ENCODE data around the gene TBC1D22A. TPM values are rescaled to one million over a fixed set of nuclear protein-coding genes. Genes with fewer than 3 reads are reported as not detected.
A peak's percentile ranks its signal among the peaks of the same experiment; 100 is the strongest.

TBC1D22A gene
- polyA plus RNA-seq, 1 donor, result 19.0 TPM

DNA sequence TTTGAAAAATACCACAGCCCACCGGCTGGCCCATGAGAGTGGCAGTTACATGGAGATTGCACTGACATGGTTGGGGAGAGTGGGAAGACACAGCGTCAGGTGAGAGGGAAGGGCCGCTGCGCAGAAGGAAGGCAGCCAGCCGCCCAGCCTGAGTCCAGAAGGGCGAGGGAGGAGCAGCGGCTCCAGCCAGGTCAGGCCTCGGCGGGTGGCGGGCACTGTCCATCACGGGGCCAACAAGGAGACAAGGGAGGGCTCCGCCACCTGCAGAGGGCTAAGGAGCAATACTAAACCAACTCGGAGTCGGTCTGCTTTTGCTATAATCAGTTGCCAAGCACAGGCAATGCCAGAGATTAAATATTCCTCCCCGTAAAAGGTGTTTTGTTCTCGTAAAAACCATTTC lies 384.5 kb downstream of the TBC1D22A start:
- DNase-seq, result no peak

DNA sequence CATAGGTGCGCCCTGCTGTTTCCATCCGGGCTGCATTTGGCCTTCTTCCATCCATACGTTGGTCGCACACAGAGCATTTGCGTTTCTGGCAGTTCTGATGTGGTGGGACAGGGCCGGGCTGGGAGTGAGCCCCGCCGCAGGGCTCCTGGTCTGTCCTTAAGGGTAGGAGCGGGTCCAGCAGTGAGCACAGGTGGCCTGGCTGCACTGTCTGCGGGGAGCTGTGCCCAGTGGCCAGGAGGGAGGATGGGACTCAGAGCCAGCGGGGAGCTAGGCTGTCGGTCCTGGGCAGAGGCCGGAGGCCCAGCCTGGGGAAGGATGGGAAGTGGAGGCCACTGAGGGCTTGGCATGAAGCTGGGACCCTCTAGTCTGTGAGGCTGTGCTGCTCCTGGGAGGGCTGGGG lies 385.1 kb downstream of the TBC1D22A start:
- DNase-seq, result no peak

DNA sequence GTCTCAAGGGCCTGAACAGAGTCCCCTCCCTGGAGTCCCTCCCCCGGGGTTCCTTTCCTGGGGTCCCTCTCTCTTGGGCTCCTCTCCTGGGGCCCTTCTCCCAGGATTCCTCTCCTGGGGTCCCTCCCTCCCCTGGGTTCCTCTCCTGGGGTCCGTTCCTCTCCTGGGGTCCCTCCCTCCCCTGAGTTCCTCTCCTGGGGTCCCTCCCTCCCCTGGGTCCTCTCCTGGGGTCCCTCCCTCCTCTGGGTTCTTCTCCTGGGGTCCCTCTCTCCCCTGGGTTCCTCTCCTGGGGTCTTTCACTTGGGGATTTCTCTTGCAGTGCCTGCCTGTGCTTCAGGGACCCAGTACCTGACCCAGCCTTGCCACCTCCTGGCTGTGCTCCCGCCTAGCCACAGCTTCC lies 386.1 kb downstream of the TBC1D22A start:
- no peak for DNase-seq

DNA sequence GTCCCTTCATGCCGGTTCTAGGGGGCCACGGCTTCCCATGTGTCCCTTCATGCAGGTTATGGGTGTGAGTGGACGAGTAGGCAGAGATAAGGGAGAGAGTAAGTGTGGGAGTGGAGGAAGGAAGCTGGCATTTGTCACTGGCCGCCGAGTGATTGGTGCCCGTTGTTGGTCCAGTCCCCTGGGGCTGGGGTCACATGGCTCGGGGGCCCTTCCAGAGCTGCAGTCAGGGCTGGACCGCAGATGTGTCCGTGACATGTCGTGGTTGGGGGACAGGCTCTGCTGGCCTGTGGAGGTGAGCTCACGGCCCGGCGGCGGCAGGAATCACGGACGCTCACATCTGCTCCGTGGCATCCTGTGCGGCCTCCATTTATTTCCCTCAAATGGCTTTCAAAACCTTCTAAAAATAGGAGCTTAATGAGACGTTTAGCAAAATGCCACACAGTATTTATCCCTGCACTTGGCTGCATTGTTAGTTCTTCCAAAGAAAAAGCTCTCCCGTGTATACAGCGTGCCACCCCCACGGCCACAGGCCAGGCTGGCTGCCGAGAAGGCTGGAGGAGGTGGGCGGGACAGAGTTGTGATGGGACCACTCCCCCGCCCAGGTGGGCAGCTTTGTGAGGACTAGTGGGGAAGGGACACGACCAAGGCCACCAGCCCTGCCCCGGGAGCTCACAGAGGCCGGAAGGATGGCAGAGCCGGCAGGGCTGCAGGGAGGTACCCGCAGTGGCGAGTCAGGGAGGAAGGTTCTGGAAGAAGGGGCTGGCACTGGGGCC lies 386.7 kb downstream of the TBC1D22A start:
- DNase-seq, result no peak

DNA sequence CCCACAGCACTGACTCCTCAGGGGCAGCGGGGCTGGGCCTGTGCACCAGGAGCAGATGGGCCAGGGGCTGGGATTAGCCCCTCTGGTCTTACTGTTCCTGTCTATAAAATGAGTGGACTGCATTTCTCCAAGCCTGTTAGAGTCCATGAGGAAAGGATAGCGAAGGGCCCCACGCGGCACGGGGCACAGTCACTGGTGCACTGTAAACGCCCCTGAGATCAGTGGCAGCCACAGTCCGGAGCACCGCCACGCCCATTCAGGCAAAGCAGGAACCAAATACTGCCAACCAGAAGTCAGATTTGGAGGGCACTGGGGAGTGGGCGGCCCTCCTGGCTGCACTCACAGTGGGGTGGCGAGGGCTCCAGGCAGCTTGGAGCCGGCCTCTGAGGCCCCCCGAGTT lies 387.5 kb downstream of the TBC1D22A start:
- DNase-seq, result no peak

DNA sequence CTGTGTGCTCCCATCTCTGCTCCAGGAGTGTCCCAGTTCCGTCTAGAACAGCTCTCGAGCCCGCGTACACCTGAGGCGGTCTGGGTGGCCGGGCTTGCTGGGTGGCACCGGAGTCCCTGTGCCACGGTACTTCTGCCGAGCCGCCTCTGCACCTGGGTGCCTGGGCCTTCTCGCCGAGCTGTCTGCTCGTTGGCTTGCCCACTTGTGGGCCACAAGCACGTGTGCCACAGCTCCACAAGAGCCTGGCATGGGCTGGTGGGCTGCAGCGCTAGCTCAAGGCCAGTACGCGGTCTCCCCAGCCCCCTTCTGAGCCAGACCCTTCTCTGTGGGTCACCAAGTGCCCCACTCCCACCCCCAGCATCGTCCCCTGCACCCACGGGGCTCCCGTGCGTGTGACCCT lies 388.0 kb downstream of the TBC1D22A start:
- no peak for DNase-seq

DNA sequence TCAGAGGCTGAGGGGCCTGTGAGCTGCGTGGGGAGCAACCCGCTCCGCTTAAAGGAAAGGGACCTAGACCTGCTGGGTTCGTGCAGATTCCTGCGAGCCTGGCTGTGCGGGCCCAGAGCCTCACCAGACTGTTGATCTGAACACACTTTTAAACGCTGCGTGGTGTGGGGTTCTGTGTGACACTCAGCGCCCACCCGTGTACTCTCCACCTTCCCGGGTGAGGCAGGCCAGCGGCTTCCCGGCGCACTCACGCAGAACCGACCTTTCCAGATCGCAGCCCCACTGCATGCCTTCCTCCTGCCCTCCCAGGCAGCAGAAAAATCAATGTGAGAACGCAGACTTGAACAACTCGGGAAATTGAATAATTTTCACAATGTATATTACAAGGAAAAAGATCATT lies 388.6 kb downstream of the TBC1D22A start:
- DNase-seq, result no peak

DNA sequence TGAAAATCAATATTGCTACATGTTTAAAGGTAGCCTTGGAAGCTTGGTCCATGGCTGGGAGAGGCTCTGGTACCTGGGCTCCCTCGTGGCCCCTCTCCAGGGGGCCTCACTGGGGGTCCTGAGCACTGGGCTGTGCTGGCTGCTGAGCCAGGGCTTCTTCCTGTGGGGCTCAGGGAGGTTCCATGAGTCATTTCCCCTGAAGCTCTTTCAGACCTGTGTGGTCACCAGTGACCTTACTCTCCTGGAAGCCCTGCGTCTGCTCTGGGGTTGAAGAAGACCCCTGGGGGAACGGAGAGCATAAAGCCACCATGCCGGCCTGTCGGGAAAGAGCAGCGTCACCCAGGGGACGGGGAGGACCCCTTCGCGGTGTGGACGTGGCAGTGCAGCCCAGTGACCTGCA lies 389.0 kb downstream of the TBC1D22A start:
- no peak for DNase-seq

DNA sequence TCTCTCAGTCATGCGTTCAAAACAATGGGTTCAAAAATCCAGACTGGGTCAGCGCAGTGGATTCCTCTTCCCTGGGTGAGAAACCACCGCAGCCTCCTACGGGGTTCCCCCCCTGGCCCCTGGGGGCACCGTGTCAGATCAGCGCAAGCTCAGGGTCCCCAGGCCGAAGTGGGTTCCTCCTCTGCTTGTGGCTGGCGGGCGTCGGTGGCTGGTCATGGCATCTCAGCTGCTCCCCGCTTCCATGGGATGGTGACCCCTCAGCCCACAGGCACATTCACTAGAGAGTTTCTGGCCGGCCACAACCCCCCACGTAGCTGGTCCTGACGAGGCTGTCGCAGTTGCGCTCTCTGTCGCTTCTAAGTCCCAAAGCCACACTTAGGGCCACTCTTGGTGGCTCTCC lies 389.8 kb downstream of the TBC1D22A start:
- DNase-seq, result no peak

DNA sequence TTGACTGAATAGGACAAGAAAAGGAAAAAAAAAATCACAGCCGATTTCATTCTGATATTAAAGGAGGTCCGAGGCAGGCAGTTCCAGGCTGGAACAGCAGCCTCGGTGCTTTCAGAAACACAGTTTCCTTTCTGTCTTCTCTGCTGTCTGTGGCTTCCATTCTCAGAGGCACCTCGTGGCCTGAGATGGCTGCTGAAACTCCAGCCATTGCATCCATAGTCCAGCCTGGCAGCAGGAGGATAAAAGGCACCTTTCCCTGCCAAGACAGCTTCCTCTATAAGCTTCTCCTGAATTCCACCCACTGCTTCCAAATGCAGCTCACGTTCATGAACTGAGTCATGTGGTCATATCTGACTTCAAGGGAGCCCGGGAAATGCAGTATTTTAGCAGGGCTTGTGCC lies 390.5 kb downstream of the TBC1D22A start:
- DNase-seq, result no peak

DNA sequence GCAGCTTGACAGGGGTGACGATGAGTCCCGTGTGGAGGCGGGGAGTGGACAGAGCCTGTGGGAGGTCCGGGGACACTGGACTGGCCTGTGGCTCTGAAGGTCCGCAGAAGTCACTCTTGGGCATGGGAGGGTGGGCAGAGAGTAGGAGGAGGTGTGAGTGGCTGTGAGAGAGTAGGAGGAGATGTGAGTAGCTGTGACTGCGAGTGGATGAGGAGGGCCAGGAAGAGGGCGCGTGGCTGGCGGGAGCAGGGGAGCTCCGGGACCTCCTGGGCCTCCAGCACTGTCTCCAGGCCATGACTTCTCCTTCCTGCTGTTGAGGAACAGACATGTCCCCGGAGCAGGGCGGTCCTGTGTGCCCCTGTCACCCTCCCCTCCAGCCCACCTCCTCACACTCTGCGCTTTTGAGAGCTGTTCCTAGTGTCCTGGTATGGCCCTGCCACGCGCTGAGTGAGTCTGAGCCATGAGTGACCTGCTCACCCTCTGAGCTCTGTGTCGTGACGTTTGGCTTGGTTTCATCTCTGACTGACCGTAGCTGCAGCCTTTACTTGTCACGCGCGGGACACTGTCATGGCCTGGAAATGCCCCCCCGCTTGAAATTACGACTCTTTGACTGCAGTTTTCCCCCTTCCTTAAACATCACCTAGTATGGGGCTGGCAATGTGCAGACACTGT lies 391.5 kb downstream of the TBC1D22A start:
- no peak for DNase-seq

DNA sequence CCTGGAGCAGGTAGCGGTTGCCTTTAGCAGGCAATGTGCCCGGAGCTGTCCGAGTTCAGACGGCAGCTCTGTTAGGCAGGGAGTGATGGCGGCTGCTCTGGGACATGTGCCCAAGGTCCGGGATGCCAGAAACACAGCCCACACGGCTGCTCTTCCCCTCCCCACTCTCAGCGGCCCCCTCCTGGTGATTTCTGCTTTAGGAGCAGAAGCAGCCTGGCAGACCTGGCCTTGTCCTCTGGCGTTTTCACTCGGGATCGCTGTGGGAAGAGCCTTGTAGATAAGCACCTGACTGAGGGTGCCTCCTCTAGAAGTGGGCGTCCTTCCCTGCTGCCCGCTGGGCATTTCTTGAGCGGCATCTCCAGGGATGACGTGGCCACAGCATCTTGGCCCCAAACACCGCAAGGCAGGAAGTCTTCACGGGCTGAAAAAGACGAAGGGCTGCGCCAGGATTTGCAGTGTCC lies 392.2 kb downstream of the TBC1D22A start:
- DNase-seq, result peak; percentile 55

DNA sequence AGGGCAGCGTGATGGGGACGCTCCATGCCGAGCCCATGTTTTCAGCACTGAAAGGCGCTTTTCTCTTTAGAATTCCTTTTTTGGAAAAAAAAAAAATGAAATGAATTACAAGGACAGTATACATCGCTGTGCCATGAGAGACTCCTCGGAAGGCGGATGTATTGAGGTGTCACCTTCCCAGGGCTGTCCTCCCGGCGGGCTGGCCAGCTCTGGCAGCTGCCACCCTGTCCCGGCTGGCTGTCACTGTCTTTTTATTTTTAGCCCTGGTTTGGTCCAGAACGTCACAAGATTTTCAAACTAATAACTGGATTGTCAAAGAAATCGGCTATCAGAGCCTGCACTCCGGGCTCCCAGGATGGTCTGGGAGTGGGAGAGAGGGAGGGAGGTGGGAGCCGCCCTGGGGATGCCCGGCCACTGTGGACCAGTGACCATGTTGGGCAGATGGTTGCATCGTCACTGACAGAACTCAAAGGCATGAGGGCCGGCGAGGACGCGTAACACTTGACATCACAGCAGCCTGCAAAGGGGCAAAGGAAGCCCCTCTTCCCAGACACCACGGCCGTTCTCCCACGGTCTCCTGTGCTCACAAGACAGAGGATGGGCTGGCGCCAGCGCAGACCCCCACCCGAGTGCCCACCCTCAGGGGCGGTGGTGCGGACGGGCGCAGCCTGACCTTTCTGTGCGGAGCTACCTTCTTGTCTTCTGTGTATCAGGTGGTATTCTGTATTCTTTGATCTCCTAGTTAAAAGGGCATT lies 392.9 kb downstream of the TBC1D22A start:
- no peak for DNase-seq

DNA sequence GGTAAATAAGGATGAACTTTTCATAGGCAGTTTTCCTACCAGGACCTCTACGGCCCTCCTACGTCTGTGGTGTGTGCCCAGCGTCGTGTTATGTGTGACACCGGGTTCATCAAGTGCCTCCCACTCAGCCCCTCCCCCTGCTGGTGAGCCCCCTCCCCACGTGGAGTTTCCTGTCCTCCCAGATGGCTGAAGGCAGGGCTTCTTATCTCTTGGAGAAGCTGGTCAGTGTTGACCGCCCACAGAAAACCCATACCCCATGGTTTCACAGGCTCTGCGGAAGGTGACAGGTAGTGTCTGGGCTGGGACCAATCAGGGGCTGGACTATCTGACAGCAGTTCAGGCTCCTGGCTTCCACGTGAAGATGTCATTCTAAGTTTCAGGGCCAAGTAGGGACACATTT lies 393.5 kb downstream of the TBC1D22A start:
- DNase-seq, result no peak

DNA sequence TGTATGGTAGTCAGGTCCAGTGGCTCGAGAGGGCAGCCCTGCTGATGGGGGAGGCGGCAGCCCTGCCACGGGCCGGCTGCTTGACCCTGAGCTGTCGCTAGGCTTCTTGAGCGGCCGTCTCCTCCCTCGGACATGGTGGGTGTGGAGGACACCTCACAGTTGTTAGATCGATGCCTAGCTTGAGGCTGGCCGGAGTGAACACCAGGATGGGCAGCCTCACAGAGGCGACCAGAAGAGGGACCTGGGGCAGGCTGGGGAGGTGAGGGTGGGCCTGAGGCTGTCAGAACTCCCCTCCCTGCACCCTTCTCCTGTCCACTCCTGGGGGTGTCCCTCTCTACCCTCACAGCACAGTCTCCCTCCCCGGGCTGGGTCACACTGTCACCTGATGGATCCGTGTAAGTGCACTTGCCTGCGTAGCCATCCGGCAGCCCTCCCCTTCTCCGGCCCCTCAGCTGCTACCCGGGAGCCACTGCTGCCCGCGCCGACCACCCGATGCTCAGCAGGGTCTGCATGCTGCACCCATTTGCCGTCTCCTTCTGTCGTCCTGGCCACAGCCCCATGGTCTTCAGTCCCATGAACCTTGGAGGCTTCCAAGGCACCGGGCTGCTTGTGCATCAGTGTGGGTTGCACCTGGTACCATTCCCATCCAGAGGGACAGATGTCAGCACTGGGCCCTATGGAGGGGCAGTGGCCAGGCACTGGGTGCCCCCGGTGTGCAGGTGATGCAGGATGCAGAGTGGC lies 394.1 kb downstream of the TBC1D22A start:
- DNase-seq, result no peak

DNA sequence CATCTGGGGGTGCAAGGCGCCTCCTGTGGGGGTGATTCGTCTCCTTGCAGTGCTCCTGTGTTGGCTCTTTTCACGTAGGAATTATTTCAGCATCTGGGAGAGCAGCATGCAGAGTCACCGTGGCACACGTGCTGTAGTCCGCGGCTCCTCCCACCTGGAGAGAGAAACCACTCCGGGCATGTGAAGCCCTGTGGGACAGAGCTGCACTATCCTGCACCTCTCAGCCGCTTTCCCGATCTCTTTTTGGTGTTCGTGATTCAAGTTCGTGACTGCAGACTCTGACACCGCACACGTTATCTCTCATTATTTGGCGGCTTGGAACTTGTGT lies 394.6 kb downstream of the TBC1D22A start:
- DNase-seq, result no peak

DNA sequence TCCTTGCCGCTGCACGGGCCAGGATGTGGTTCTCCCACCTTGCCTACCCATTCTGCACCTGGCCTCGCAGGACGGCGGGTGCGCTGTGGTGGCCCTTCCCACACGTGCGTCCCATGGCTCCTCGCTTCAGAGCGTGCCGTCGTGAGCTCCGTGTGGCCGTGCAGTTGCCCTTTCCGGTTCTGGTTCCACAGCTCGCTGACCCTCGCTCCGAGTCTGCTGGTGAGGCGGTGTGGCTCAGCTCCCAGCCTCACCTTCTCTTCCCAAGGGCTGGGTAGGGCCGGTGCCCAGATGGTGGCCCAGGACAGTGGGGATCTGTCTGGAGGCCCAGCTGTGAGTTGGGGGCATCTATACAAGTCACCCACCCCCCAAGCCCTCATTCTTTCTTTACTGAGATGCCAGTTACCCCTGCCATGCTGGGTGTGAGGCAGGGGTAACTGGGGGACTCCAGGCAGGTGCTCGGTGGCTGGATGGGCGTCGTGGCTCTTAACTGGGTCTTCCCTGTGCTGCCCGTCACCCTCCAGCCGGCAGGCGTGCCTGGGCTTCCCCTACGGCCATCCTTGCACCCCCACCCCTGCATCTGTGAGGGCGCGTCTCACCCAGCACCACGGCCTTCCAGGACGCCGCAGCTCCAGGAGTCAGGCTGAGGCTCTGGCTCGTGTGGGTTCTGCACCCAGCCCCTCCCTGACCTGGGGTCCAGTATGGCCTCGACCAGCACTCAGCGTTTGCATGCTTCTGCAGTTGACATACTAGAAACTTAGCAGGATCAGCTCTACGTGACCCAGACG lies 395.2 kb downstream of the TBC1D22A start:
- no peak for DNase-seq

DNA sequence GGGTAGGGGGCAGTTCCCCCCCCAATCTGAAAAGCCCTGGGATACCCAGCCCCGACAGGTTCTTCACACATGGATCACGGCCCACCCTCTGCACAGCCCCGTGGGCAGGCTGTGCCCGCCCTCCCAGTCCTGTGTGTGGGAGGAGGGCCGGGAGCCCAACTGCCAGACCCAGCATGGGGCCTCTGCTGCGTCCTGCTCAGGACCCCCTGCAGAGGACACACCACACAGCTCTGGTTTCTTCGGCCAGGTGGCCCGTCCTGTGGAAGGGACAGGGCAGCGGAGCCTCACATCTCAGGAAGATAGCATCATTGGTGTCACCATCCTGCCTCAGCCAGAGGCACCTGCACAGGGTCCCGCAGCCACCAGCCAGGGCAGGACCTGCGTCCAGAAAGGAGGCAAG lies 396.0 kb downstream of the TBC1D22A start:
- DNase-seq, result no peak

DNA sequence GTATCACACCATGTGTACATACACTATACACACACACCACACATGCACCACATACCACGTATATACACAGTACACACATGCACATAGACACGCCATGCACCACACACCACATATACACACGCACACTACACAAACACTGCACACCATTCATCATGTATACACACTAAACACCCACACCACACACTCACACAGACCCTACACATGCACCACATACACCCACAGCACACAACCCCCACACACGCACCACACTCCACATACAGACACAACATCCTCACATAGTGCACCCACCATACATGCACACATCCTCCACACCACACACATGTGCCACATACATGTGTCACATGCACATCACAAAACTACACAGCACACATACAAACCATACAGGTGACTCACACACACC lies 397.1 kb downstream of the TBC1D22A start:
- DNase-seq, result no peak

DNA sequence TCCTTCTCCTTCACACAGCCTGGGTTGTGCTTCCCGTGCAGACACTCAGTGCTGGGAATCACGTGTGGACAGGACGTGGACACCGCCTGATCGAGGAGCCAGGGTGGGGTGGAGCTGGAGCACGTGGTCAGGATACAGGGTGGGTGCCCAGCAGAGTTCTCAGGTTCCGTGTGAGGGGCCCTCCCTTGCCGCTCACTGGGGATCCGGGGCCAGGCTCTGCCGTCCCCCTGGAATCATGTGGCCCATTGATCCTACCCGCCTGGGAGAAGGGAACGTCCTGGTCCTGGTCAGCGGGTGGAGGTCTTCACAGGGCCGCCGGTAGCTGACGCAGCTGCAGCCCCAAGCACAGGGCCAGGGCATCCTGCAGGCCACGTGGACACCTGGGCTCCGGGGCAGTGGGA lies 397.7 kb downstream of the TBC1D22A start:
- no peak for DNase-seq

DNA sequence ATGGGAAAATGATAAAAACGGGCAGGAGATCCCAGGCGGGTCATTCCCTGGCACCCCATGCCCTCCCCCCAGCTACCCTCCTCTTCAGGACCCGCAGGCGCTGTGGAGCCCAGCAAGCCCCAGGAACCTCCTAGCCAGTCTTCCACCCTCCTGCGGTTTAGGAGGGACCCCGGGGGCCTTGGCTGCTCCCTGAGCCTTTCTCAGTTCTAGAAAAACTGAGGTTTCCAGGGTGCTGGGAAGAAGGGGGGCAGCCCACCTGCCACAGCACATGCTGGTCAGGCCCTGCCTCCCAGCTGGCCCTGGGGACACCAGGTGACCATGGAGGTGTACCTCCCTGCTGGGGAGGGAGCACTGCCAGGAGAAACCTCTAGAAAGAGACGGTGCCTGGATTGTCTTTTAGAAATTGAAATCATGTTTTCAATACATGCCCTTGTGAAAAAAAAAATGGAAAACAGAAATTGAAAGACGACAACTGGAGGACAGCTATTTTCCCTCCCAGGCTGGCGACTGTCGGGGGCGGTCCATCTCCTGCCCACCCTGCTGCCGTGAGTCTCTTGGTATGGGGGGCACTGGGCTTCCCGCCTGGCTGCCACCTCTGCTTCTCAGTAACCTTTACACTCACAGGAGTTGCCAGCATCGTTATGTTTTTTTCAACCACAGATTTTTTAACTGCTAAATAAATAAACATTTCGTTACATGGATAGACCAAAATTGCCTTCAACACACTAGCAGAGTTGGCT lies 398.5 kb downstream of the TBC1D22A start:
- no peak for DNase-seq

All from hindlimb muscle (tissue), 1 donor.